ENCODE measurements around the gene NR5A2. TPM values are rescaled to one million over a fixed set of nuclear protein-coding genes. Genes with fewer than 3 reads are reported as not detected.

The NR5A2 gene
- total and polyA plus RNA-seq, 2 donors (not counting 1 experiment from before 2014, with no cell fraction given) = 0.01 TPM; not detected in 1

- Histone ChIP-seq H4K20me1 (ENCODE audit: control insufficient read depth, extremely low read depth, insufficient read depth, low read length) (no peaks in the 10 kb centered on the region), H3K27ac (ENCODE audit: insufficient read depth, low read length) (no peak overlapping the region), H2AFZ (ENCODE audit: low read length) (no peak overlapping the region), H3K4me3 (replicated peaks in 1 of 4; ENCODE audit: control extremely low read depth in 1 of 4, insufficient read depth in 1 of 4, low read depth in 3 of 4, low read length in 4 of 4) (no peak overlapping the region), H3K36me3 (ENCODE audit: control insufficient read depth, insufficient read depth, low read length) (no peaks in the 10 kb centered on the region), H3K4me1 (ENCODE audit: control insufficient read depth, extremely low read depth, insufficient read depth, low read length) (no peaks in the 10 kb centered on the region), H3K9me3 (ENCODE audit: control insufficient read depth, insufficient read depth, low read depth, low read length) (no peaks in the 10 kb centered on the region), H3K27me3 (ENCODE audit: control insufficient read depth, insufficient read depth, low read length) (no peaks in the 10 kb centered on the region), H3K79me2 (ENCODE audit: control insufficient read depth, insufficient read depth, low read length) (no peaks in the 10 kb centered on the region), H3K4me2 (ENCODE audit: extremely low read depth, insufficient read depth, low read length) (no peak overlapping the region), H3K9ac (ENCODE audit: insufficient read depth, low read length) (no peak overlapping the region)
- TF ChIP-seq EZH2 (IDR thresholded peaks at IDR 0.05; ENCODE audit: low read length, missing control alignments) (no peak), CTCF (conservative IDR thresholded peaks at IDR 0.05 in 1 of 2, IDR thresholded peaks at IDR 0.05 in 1 of 2; ENCODE audit: low read depth in 1 of 2, low read length in 2 of 2) (no peak)
- DNase-seq (ENCODE audit: low read depth in 2 of 2) = no peak
These were observed 45.9 kb upstream of the NR5A2 start for GRCh38 chr1:199981584-199981983.

- no peak for DNase-seq (ENCODE audit: low read depth in 2 of 2)
- H3K4me3 ChIP-seq (replicated peaks in 1 of 4; ENCODE audit: control extremely low read depth in 1 of 4, insufficient read depth in 1 of 4, low read depth in 3 of 4, low read length in 4 of 4) = no peak overlapping the region
- no peak for TF ChIP-seq CTCF (conservative IDR thresholded peaks at IDR 0.05 in 1 of 2, IDR thresholded peaks at IDR 0.05 in 1 of 2; ENCODE audit: low read depth in 1 of 2, low read length in 2 of 2)
- no peak for TF ChIP-seq EZH2 (IDR thresholded peaks at IDR 0.05; ENCODE audit: low read length, missing control alignments)
- no peaks in the 10 kb centered on the region for H3K79me2 ChIP-seq (ENCODE audit: control insufficient read depth, insufficient read depth, low read length)
- no peaks in the 10 kb centered on the region for H4K20me1 ChIP-seq (ENCODE audit: control insufficient read depth, extremely low read depth, insufficient read depth, low read length)
- no peaks in the 10 kb centered on the region for H3K36me3 ChIP-seq (ENCODE audit: control insufficient read depth, insufficient read depth, low read length)
- no peak overlapping the region for H3K9ac ChIP-seq (ENCODE audit: insufficient read depth, low read length)
- no peaks in the 10 kb centered on the region for H3K27me3 ChIP-seq (ENCODE audit: control insufficient read depth, insufficient read depth, low read length)
- H3K27ac ChIP-seq (ENCODE audit: insufficient read depth, low read length) = no peak overlapping the region
- H3K9me3 ChIP-seq (ENCODE audit: control insufficient read depth, insufficient read depth, low read depth, low read length) = no peaks in the 10 kb centered on the region
- H3K4me1 ChIP-seq (ENCODE audit: control insufficient read depth, extremely low read depth, insufficient read depth, low read length) = no peaks in the 10 kb centered on the region
- no peak overlapping the region for H2AFZ ChIP-seq (ENCODE audit: low read length)
- no peak overlapping the region for H3K4me2 ChIP-seq (ENCODE audit: extremely low read depth, insufficient read depth, low read length)
These were observed 44.9 kb upstream of the NR5A2 start for GRCh38 chr1:199982606-199983005.

- no peak for TF ChIP-seq CTCF (conservative IDR thresholded peaks at IDR 0.05 in 1 of 2, IDR thresholded peaks at IDR 0.05 in 1 of 2; ENCODE audit: low read depth in 1 of 2, low read length in 2 of 2)
- TF ChIP-seq EZH2 (IDR thresholded peaks at IDR 0.05; ENCODE audit: low read length, missing control alignments) = no peak
- Histone ChIP-seq H3K27ac (ENCODE audit: insufficient read depth, low read length) (no peak overlapping the region), H3K4me1 (ENCODE audit: control insufficient read depth, extremely low read depth, insufficient read depth, low read length) (no peaks in the 10 kb centered on the region), H3K79me2 (ENCODE audit: control insufficient read depth, insufficient read depth, low read length) (no peaks in the 10 kb centered on the region), H3K4me3 (replicated peaks in 1 of 4; ENCODE audit: control extremely low read depth in 1 of 4, insufficient read depth in 1 of 4, low read depth in 3 of 4, low read length in 4 of 4) (no peak overlapping the region), H3K9me3 (ENCODE audit: control insufficient read depth, insufficient read depth, low read depth, low read length) (no peaks in the 10 kb centered on the region), H4K20me1 (ENCODE audit: control insufficient read depth, extremely low read depth, insufficient read depth, low read length) (no peaks in the 10 kb centered on the region), H3K9ac (ENCODE audit: insufficient read depth, low read length) (no peak overlapping the region), H3K4me2 (ENCODE audit: extremely low read depth, insufficient read depth, low read length) (no peak overlapping the region), H3K36me3 (ENCODE audit: control insufficient read depth, insufficient read depth, low read length) (no peaks in the 10 kb centered on the region), H3K27me3 (ENCODE audit: control insufficient read depth, insufficient read depth, low read length) (no peaks in the 10 kb centered on the region), H2AFZ (ENCODE audit: low read length) (no peak overlapping the region)
- no peak for DNase-seq (ENCODE audit: low read depth in 2 of 2)
These were observed 44.0 kb upstream of the NR5A2 start for GRCh38 chr1:199983531-199983930.

Measured in fibroblast of lung (primary cell).